KMS-11 (cell line): ENCODE measurements around the gene TSPOAP1.

Source experiments
- H2AFZ ChIP-seq: fragments of 200-600 bp; sonication (generic); 2 replicates; pipeline ENCODE4 v1.6.1; 2016; ENCODE audit warnings: antibody characterized with exemption, mixed run types, low read depth
- H3K27ac ChIP-seq: fragments of 200-600 bp; sonication (generic); 2 replicates; pipeline ENCODE4 v1.6.1; 2016; ENCODE audit warnings: mild to moderate bottlenecking, mixed run types
- H3K27me3 ChIP-seq: fragments of 200-600 bp; sonication (generic); 2 replicates; pipeline ENCODE4 v1.6.1; 2017; ENCODE audit warnings: mild to moderate bottlenecking, low read depth, mixed run types, moderate library complexity; ENCODE audit not compliant: insufficient read depth
- H3K36me3 ChIP-seq: fragments of 200-600 bp; sonication (generic); 2 replicates; pipeline ENCODE4 v1.6.1; 2017; ENCODE audit warnings: mild to moderate bottlenecking, mixed run types; ENCODE audit not compliant: insufficient read depth
- H3K4me1 ChIP-seq: fragments of 200-600 bp; sonication (generic); 2 replicates; pipeline ENCODE4 v1.6.1; 2016; ENCODE audit warnings: mild to moderate bottlenecking, low read depth, mixed run types; ENCODE audit not compliant: poor library complexity, severe bottlenecking
- H3K4me2 ChIP-seq: fragments of 200-600 bp; sonication (generic); 2 replicates; pipeline ENCODE4 v1.7.0; 2016; ENCODE audit warnings: mild to moderate bottlenecking, mixed run types
- H3K4me3 ChIP-seq: fragments of 200-600 bp; sonication (generic); IDR thresholded peaks from 2 replicates; pipeline ENCODE4 v1.6.1; 2017; ENCODE audit warnings: low read depth, low read length, mixed read lengths; ENCODE audit not compliant: insufficient read depth
- H3K79me2 ChIP-seq: fragments of 200-600 bp; sonication (generic); 2 replicates; pipeline ENCODE4 v1.6.1; 2016; ENCODE audit warnings: low read depth, mixed run types; ENCODE audit not compliant: insufficient read depth
- H3K9ac ChIP-seq: fragments of 200-600 bp; sonication (generic); 2 replicates; pipeline ENCODE4 v1.6.1; 2016; ENCODE audit warnings: mild to moderate bottlenecking, mixed run types
- H4K20me1 ChIP-seq: fragments of 200-600 bp; sonication (generic); 2 replicates; pipeline ENCODE4 v1.6.1; 2016; ENCODE audit warnings: mild to moderate bottlenecking, mixed run types; ENCODE audit not compliant: insufficient read depth
- CTCF ChIP-seq: fragments of 200-600 bp; sonication (generic); conservative IDR thresholded peaks from 2 replicates; pipeline ENCODE4 v1.6.1; 2017; ENCODE audit warnings: low read depth, mild to moderate bottlenecking, antibody characterized with exemption, low read length, moderate library complexity, mixed read lengths

The TSPOAP1 gene

GRCh38 chr17:58325289-58325726, 3.3 kb downstream of the TSPOAP1 start:
- no peaks in the 10 kb centered on the region; the same call in 1 of the 2 replicates for H4K20me1 ChIP-seq

GRCh38 chr17:58324409-58325288, 3.9 kb downstream of the TSPOAP1 start:
- Histone ChIP-seq H3K36me3 (no peaks in the 10 kb centered on the region), H3K4me1 (peaks cover 23% of the 10 kb centered on the region), H3K4me2 (no peak overlapping the region), H4K20me1 (no peaks in the 10 kb centered on the region; the same call in 1 of the 2 replicates), H2AFZ (no peak overlapping the region), H3K27ac (no peak overlapping the region), H3K27me3 (no peaks in the 10 kb centered on the region), H3K4me3 (no peak overlapping the region), H3K79me2 (no peaks in the 10 kb centered on the region), H3K9ac (no peak overlapping the region)
- no peak for TF ChIP-seq CTCF

More at GRCh38 chr17:58325289-58325726, 3.3 kb downstream of the TSPOAP1 start:
- H3K4me3 ChIP-seq, result no peak overlapping the region
- H3K36me3 ChIP-seq, result no peaks in the 10 kb centered on the region
- H3K27ac ChIP-seq, result no peak overlapping the region
- H3K9ac ChIP-seq, result no peak overlapping the region
- TF ChIP-seq CTCF, result no peak
- no peak overlapping the region for H2AFZ ChIP-seq
- H3K79me2 ChIP-seq, result peaks cover 6% of the 10 kb centered on the region
- H3K4me2 ChIP-seq, result no peak overlapping the region
- H3K27me3 ChIP-seq, result no peaks in the 10 kb centered on the region
- H3K4me1 ChIP-seq, result peaks cover 30% of the 10 kb centered on the region

GRCh38 chr17:58324056-58324408, 4.6 kb downstream of the TSPOAP1 start:
- H4K20me1 ChIP-seq, result no peaks in the 10 kb centered on the region
- TF ChIP-seq CTCF, result no peak
- no peaks in the 10 kb centered on the region for H3K27me3 ChIP-seq
- H3K4me1 ChIP-seq, result peaks cover 19% of the 10 kb centered on the region
- no peak overlapping the region for H3K27ac ChIP-seq
- H3K79me2 ChIP-seq, result no peaks in the 10 kb centered on the region
- no peak overlapping the region for H3K4me2 ChIP-seq
- no peak overlapping the region for H3K4me3 ChIP-seq
- no peaks in the 10 kb centered on the region for H3K36me3 ChIP-seq
- H3K9ac ChIP-seq, result no peak overlapping the region
- H2AFZ ChIP-seq, result no peak overlapping the region

- TF ChIP-seq CTCF, result no peak
- Histone ChIP-seq H3K4me2 (no peak overlapping the region), H3K27me3 (no peaks in the 10 kb centered on the region), H3K27ac (no peak overlapping the region), H3K9ac (no peak overlapping the region), H4K20me1 (no peaks in the 10 kb centered on the region), H2AFZ (no peak overlapping the region), H3K4me3 (no peak overlapping the region), H3K4me1 (peaks cover 19% of the 10 kb centered on the region), H3K36me3 (no peaks in the 10 kb centered on the region), H3K79me2 (no peaks in the 10 kb centered on the region)
Measured at GRCh38 chr17:58323366-58324055, 5.1 kb downstream of the TSPOAP1 start.
